Left ventricle myocardium superior (tissue), 1 donor: ENCODE measurements around the gene CGNL1. TPM values are rescaled to one million over a fixed set of nuclear protein-coding genes. Genes with fewer than 3 reads are reported as not detected.
A peak's percentile ranks its signal among the peaks of the same experiment; 100 is the strongest.

Source experiments
- ATAC-seq: fragments of 200-7000 bp; cut with Tn5 transposase; one replicate; pipeline ENCODE4 v1.9.1; 2020; ENCODE audit warnings: mild to moderate bottlenecking, moderate library complexity
- DNase-seq: peaks from one replicate; pipeline ENCODE4 v3.0.0-alpha.2; 2020
- intact Hi-C: fragments of 100-400 bp; cut with micrococcal nuclease; formaldehyde crosslinking; loops from one replicate; pipeline ENCODE4 v1.11.0; 2022
- total RNA-seq: library from RNA; stranded (reverse); fragmentation: NEBNext Ultra II Directional; extraction: Animal tissue kit (Norgen Biotek cat#: 25700); gene quantifications from one replicate; pipeline ENCODE4 v1.2.1, GENCODE V29; 2021
- donor health status: DM: no; HTN: yes; CAD: no; lungs with severe emphysema.

The CGNL1 gene
- total RNA-seq, 1 donor from 2014 or later = 15.2 TPM

- intact Hi-C loops = no loop called here
- ATAC-seq = no peak
Observed at GRCh38 chr15:57344282-57344681, 32.0 kb upstream of the CGNL1 start.

GRCh38 chr15:57345584-57345983 is 30.7 kb upstream of the CGNL1 start:
- DNase-seq (no peak), ATAC-seq (peak; percentile 64)
- intact Hi-C loops = no loop called here

More at GRCh38 chr15:57344282-57344681, 32.0 kb upstream of the CGNL1 start:
- DNase-seq = no peak

GRCh38 chr15:57348081-57348480 is 28.2 kb upstream of the CGNL1 start:
- intact Hi-C loops = no loop called here
- ATAC-seq (no peak), DNase-seq (no peak)

- intact Hi-C loops = no loop called here
- no peak for ATAC-seq
Observed at GRCh38 chr15:57352535-57353316, 23.6 kb upstream of the CGNL1 start.

GRCh38 chr15:57353317-57353804 is 22.9 kb upstream of the CGNL1 start:
- DNase-seq = no peak
- intact Hi-C loops = no loop called here
- ATAC-seq = no peak

More at GRCh38 chr15:57352535-57353316, 23.6 kb upstream of the CGNL1 start:
- no peak for DNase-seq

GRCh38 chr15:57354436-57355123 is 21.7 kb upstream of the CGNL1 start:
- no peak for DNase-seq
- no peak for ATAC-seq
- intact Hi-C loops = no loop called here

GRCh38 chr15:57355259-57355658 is 21.0 kb upstream of the CGNL1 start:
- ATAC-seq = no peak
- intact Hi-C loops = no loop called here

GRCh38 chr15:57356178-57356577 is 20.1 kb upstream of the CGNL1 start:
- no peak for ATAC-seq
- intact Hi-C loops = no loop called here
- no peak for DNase-seq

More at GRCh38 chr15:57355259-57355658, 21.0 kb upstream of the CGNL1 start:
- DNase-seq = no peak

GRCh38 chr15:57356636-57357035 is 19.7 kb upstream of the CGNL1 start:
- no peak for ATAC-seq

GRCh38 chr15:57357799-57358198 is 18.5 kb upstream of the CGNL1 start:
- ATAC-seq (no peak), DNase-seq (no peak)
- intact Hi-C loops = no loop called here

More at GRCh38 chr15:57356636-57357035, 19.7 kb upstream of the CGNL1 start:
- no peak for DNase-seq
- intact Hi-C loops = no loop called here

GRCh38 chr15:57358571-57358970 is 17.7 kb upstream of the CGNL1 start:
- intact Hi-C loops = no loop called here
- ATAC-seq (no peak), DNase-seq (no peak)

GRCh38 chr15:57363661-57364060 is 12.6 kb upstream of the CGNL1 start:
- intact Hi-C loops = no loop called here
- DNase-seq (no peak), ATAC-seq (no peak)

- no peak for DNase-seq
- peak; percentile 40 for ATAC-seq
- intact Hi-C loops = no loop called here
Observed at GRCh38 chr15:57364282-57365007, 11.9 kb upstream of the CGNL1 start.

GRCh38 chr15:57367556-57367955 is 8.7 kb upstream of the CGNL1 start:
- no peak for DNase-seq
- no peak for ATAC-seq
- intact Hi-C loops = no loop called here

GRCh38 chr15:57370929-57371328 is 5.4 kb upstream of the CGNL1 start:
- no peak for ATAC-seq
- intact Hi-C loops = no loop called here
- DNase-seq = no peak

- ATAC-seq (no peak), DNase-seq (no peak)
- intact Hi-C loops = no loop called here
Observed at GRCh38 chr15:57373251-57373881, 2.9 kb upstream of the CGNL1 start.

- intact Hi-C loops = no loop called here
- DNase-seq (no peak), ATAC-seq (no peak)
Observed at GRCh38 chr15:57373882-57374276, 2.4 kb upstream of the CGNL1 start.

- ATAC-seq = peak; percentile 50
- intact Hi-C loops = no loop called here
- peak; percentile 60 for DNase-seq
Observed at GRCh38 chr15:57376696-57377477, 582 bp downstream of the CGNL1 start.

- DNase-seq = no peak
- intact Hi-C loops = no loop called here
- ATAC-seq = peak; percentile 7
Observed at GRCh38 chr15:57377478-57377847, 1.2 kb downstream of the CGNL1 start.
